Measurements from ENCODE around the gene GBX2.

GBX2 gene

GRCh38 chr2:236173036-236173728, 5.0 kb upstream of the GBX2 start:
- no peak overlapping the region for H3K4me3 ChIP-seq (ENCODE audit: low read depth, low read length)
- no peak for TF ChIP-seq CTCF (conservative IDR thresholded peaks at IDR 0.05; ENCODE audit: low read depth, low read length)
- DNase-seq (ENCODE audit: low read depth): no peak

GRCh38 chr2:236172255-236173035, 4.3 kb upstream of the GBX2 start:
- TF ChIP-seq CTCF (conservative IDR thresholded peaks at IDR 0.05; ENCODE audit: low read depth, low read length): no peak

GRCh38 chr2:236171680-236172254, 3.6 kb upstream of the GBX2 start:
- no peak for TF ChIP-seq CTCF (conservative IDR thresholded peaks at IDR 0.05; ENCODE audit: low read depth, low read length)
- DNase-seq (ENCODE audit: low read depth): no peak
- no peak overlapping the region for H3K4me3 ChIP-seq (ENCODE audit: low read depth, low read length)

More at GRCh38 chr2:236172255-236173035, 4.3 kb upstream of the GBX2 start:
- H3K4me3 ChIP-seq (ENCODE audit: low read depth, low read length): no peak overlapping the region
- DNase-seq (ENCODE audit: low read depth): no peak

- H3K4me3 ChIP-seq (ENCODE audit: low read depth, low read length): no peak overlapping the region
Observed at GRCh38 chr2:236171181-236171679, 3.0 kb upstream of the GBX2 start.

GRCh38 chr2:236170590-236171165, 2.5 kb upstream of the GBX2 start:
- no peak for DNase-seq (ENCODE audit: low read depth)
- no peak for TF ChIP-seq CTCF (conservative IDR thresholded peaks at IDR 0.05; ENCODE audit: low read depth, low read length)
- no peak overlapping the region for H3K4me3 ChIP-seq (ENCODE audit: low read depth, low read length)

More at GRCh38 chr2:236171181-236171679, 3.0 kb upstream of the GBX2 start:
- no peak for DNase-seq (ENCODE audit: low read depth)
- no peak for TF ChIP-seq CTCF (conservative IDR thresholded peaks at IDR 0.05; ENCODE audit: low read depth, low read length)

- no peak for TF ChIP-seq CTCF (conservative IDR thresholded peaks at IDR 0.05; ENCODE audit: low read depth, low read length)
- DNase-seq (ENCODE audit: low read depth): no peak
- H3K4me3 ChIP-seq (ENCODE audit: low read depth, low read length): no peak overlapping the region
Observed at GRCh38 chr2:236169741-236170589, 1.8 kb upstream of the GBX2 start.
